Measurements from ENCODE around the gene BNIP3. TPM values are rescaled to one million over a fixed set of nuclear protein-coding genes. Genes with fewer than 3 reads are reported as not detected.
A peak's percentile ranks its signal among the peaks of the same experiment; 100 is the strongest.
"Not testable (repeated sequence)": the region's sequence is repeated elsewhere in the genome, so short reads cannot be mapped to it uniquely, and the experiment has no call there.

The BNIP3 gene
- total and polyA plus RNA-seq, 2 of the 13 experiments (the other 11 are each of a cell fraction or from before 2014, with no cell fraction given) = 73.7 to 223 TPM

DNA sequence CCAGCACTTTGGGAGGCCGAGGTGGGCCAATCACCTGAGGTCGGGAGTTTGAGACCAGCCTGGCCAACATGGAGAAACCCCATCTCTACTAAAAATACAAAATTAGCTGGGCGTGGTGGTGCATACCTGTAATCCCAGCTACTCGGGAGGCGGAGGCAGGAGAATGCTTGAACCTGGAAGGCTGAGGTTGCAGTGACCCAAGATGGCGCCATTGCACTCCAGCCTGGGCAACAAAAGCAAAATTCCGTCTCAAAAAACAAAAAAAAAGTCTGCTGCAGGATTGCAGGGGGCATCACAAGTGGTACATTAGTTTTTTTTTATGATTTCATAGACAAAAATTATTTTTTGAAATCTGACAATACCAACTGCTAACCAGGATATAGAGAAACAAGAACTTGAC lies 5.1 kb upstream of the BNIP3 start:
- H2AFZ ChIP-seq (ENCODE audit: low read length); H3K9ac ChIP-seq (ENCODE audit: insufficient read depth, low read depth, low read length); DNase-seq (ENCODE audit: low spot score); BruUV-seq (replicated peaks); in situ Hi-C loops (cut with HindIII; ENCODE audit: extremely low pct_ligation_motif_present, low pct_unique_long_range_greater_than_20kb); H3K9me3 ChIP-seq (ENCODE audit: low read length); H3K4me3 ChIP-seq (replicated peaks in 1 of 3; ENCODE audit: insufficient read depth in 1 of 3, low read depth in 2 of 3, low read length in 3 of 3); H3K79me2 ChIP-seq (ENCODE audit: insufficient read depth, low read length); FAIRE-seq; H3K4me2 ChIP-seq (ENCODE audit: low read depth, low read length); intact Hi-C loops (cut with micrococcal nuclease; ENCODE audit: unreplicated experiment); H3K36me3 ChIP-seq (replicated peaks in 1 of 2; ENCODE audit: control insufficient read depth in 1 of 2, insufficient read depth in 2 of 2, low read length in 2 of 2); CTCF ChIA-PET (ENCODE audit: low intra/inter-chr PET ratio, low total read pairs); H3K27ac ChIP-seq (ENCODE audit: extremely low read length, insufficient read depth, low read length); H3K27me3 ChIP-seq (ENCODE audit: control insufficient read depth in 1 of 2, insufficient read depth in 2 of 2, low read length in 2 of 2); ATAC-seq; H4K20me1 ChIP-seq (ENCODE audit: insufficient read depth, low read length); POLR2A ChIA-PET: not testable (repeated sequence)
- TF ChIP-seq, protein P1, sequence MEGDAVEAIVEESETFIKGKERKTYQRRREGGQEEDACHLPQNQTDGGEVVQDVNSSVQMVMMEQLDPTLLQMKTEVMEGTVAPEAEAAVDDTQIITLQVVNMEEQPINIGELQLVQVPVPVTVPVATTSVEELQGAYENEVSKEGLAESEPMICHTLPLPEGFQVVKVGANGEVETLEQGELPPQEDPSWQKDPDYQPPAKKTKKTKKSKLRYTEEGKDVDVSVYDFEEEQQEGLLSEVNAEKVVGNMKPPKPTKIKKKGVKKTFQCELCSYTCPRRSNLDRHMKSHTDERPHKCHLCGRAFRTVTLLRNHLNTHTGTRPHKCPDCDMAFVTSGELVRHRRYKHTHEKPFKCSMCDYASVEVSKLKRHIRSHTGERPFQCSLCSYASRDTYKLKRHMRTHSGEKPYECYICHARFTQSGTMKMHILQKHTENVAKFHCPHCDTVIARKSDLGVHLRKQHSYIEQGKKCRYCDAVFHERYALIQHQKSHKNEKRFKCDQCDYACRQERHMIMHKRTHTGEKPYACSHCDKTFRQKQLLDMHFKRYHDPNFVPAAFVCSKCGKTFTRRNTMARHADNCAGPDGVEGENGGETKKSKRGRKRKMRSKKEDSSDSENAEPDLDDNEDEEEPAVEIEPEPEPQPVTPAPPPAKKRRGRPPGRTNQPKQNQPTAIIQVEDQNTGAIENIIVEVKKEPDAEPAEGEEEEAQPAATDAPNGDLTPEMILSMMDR (CRISPR knock-in tag; IDR thresholded peaks at IDR 0.05) = peak; percentile 29; the same call in 1 of the 2 replicates
- peak; percentile 53 for TF ChIP-seq STAG1 (CRISPR knock-in tag; IDR thresholded peaks at IDR 0.05)
- peaks cover 22% of the 10 kb centered on the region for H3K4me1 ChIP-seq (ENCODE audit: insufficient read depth, low read length)
- WGBS (ENCODE audit: low lambda C conversion rate) = 81% methylated on average over 7 of the region's 7 CpGs

DNA sequence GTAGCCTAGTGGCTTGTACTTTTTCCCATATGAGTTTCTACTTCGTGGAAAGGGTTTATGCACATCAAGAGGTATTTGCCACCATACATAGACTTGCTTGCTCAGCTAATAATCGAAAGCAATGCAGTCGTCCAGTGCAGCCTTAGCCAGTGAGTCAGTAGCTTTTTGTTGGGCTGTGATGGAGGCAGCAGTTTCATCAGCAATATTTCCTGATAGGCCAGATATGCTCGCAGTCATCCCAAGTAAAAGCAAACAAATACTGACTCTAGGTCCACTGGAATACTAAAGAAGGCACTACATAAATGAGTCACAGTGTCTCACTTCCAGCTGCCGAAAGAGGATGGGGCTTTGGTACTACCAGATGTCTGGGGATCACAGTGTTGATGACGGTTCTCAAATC lies 2.1 kb upstream of the BNIP3 start:
- FAIRE-seq (no peak), DNase-seq (ENCODE audit: low spot score) (peak; percentile 63)
- TF ChIP-seq KAT7 (CRISPR knock-in tag; IDR thresholded peaks at IDR 0.05; ENCODE audit: borderline replicate concordance) (no peak), NFKBIZ (CRISPR knock-in tag; IDR thresholded peaks at IDR 0.05) (no peak), ZNF773 (CRISPR knock-in tag; IDR thresholded peaks at IDR 0.05; ENCODE audit: borderline replicate concordance) (no peak), MAFF (IDR thresholded peaks at IDR 0.05; ENCODE audit: low read depth, low read length) (peak; percentile 93), HMG20A (CRISPR knock-in tag; IDR thresholded peaks at IDR 0.05; ENCODE audit: borderline replicate concordance) (0 out of 2 replicates have a peak, but pooled peaks have one; percentile 14), NBN (conservative IDR thresholded peaks at IDR 0.05) (no peak), MAFK (conservative IDR thresholded peaks at IDR 0.05 in 1 of 2, IDR thresholded peaks at IDR 0.05 in 1 of 2; ENCODE audit: low read length in 2 of 2) (peak; percentile 90 to 92), ZNF180 (CRISPR knock-in tag; IDR thresholded peaks at IDR 0.05; ENCODE audit: borderline replicate concordance, low read depth) (no peak), ZNF670 (CRISPR knock-in tag; IDR thresholded peaks at IDR 0.05; ENCODE audit: borderline replicate concordance) (no peak)
- TF ChIP-seq, protein P2, sequence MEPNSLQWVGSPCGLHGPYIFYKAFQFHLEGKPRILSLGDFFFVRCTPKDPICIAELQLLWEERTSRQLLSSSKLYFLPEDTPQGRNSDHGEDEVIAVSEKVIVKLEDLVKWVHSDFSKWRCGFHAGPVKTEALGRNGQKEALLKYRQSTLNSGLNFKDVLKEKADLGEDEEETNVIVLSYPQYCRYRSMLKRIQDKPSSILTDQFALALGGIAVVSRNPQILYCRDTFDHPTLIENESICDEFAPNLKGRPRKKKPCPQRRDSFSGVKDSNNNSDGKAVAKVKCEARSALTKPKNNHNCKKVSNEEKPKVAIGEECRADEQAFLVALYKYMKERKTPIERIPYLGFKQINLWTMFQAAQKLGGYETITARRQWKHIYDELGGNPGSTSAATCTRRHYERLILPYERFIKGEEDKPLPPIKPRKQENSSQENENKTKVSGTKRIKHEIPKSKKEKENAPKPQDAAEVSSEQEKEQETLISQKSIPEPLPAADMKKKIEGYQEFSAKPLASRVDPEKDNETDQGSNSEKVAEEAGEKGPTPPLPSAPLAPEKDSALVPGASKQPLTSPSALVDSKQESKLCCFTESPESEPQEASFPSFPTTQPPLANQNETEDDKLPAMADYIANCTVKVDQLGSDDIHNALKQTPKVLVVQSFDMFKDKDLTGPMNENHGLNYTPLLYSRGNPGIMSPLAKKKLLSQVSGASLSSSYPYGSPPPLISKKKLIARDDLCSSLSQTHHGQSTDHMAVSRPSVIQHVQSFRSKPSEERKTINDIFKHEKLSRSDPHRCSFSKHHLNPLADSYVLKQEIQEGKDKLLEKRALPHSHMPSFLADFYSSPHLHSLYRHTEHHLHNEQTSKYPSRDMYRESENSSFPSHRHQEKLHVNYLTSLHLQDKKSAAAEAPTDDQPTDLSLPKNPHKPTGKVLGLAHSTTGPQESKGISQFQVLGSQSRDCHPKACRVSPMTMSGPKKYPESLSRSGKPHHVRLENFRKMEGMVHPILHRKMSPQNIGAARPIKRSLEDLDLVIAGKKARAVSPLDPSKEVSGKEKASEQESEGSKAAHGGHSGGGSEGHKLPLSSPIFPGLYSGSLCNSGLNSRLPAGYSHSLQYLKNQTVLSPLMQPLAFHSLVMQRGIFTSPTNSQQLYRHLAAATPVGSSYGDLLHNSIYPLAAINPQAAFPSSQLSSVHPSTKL (CRISPR knock-in tag; IDR thresholded peaks at IDR 0.05) = 0 out of 2 replicates have a peak, but pooled peaks have one; percentile 9

More for the DNA sequence above, 2.1 kb upstream of the BNIP3 start:
- Histone ChIP-seq H3K4me3 (replicated peaks in 1 of 3; ENCODE audit: insufficient read depth in 1 of 3, low read depth in 2 of 3, low read length in 3 of 3) (no peak overlapping the region), H3K9me3 (ENCODE audit: low read length) (no peaks in the 10 kb centered on the region), H3K27me3 (ENCODE audit: control insufficient read depth in 1 of 2, insufficient read depth in 2 of 2, low read length in 2 of 2) (no peaks in the 10 kb centered on the region; a peak in 1 of 5 replicates), H3K4me1 (ENCODE audit: insufficient read depth, low read length) (peaks cover 31% of the 10 kb centered on the region), H4K20me1 (ENCODE audit: insufficient read depth, low read length) (peaks cover 21% of the 10 kb centered on the region), H3K9ac (ENCODE audit: insufficient read depth, low read depth, low read length) (no peak overlapping the region), H3K4me2 (ENCODE audit: low read depth, low read length) (peak overlapping the region; percentile 21; the same call in 1 of the 2 replicates), H3K79me2 (ENCODE audit: insufficient read depth, low read length) (peaks cover 28% of the 10 kb centered on the region), H3K27ac (ENCODE audit: extremely low read length, insufficient read depth, low read length) (no peak overlapping the region), H2AFZ (ENCODE audit: low read length) (no peak overlapping the region), H3K36me3 (replicated peaks in 1 of 2; ENCODE audit: control insufficient read depth in 1 of 2, insufficient read depth in 2 of 2, low read length in 2 of 2) (peaks cover 0 to 2% of the 10 kb centered on the region in 2 experiments; a peak in 2 of 5 replicates)
- ATAC-seq = no peak; the same call in 2 of the 3 replicates
- in situ Hi-C loops (cut with HindIII; ENCODE audit: extremely low pct_ligation_motif_present, low pct_unique_long_range_greater_than_20kb) = no loop called here
- BruUV-seq (replicated peaks) = no TSS peak
- POLR2A ChIA-PET = interaction anchor here (0.7 to 1.1 kb wide), 2 partner anchors 14 to 83 kb away, joined by 3 read pairs; partner anchors contain the start of gene PPP2R2D
- 37% methylated on average over 6 of the region's 6 CpGs for WGBS (ENCODE audit: low lambda C conversion rate)
- intact Hi-C loops (cut with micrococcal nuclease; ENCODE audit: unreplicated experiment) = no loop called here
- CTCF ChIA-PET (ENCODE audit: low intra/inter-chr PET ratio, low total read pairs) = no interaction called here

All from HepG2 (cell line).